Activated CD4-positive, CD25-positive, alpha-beta regulatory T cell (primary cell): ENCODE measurements around the gene TRPC3.
A peak's percentile ranks its signal among the peaks of the same experiment; 100 is the strongest.
"Not testable (repeated sequence)": the region's sequence is repeated elsewhere in the genome, so short reads cannot be mapped to it uniquely, and the experiment has no call there.

ENCODE experiments used
- DNase-seq, 4 experiments: peaks; one replicate each; lab custom pipeline; 2025; lab: John Stamatoyannopoulos, UW

TRPC3 gene

DNA sequence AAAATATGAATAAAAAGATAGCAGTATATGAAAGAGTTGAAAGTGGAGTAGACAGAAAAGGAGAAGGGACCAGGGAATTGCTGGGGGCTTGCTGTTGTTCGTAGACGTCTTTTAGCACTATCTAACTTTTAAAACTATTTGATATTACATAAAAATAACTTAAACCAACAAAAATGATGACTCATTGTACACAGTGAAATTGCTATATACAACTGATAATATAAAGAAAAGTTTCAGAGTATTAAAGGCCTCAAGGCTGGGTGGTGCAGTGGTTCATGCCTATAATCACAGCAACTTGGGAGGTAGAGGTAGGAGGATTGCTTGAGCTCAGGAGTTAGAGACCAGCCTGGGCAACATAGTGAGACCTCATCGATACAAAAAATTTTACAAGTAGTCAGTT, 5.2 kb downstream of the TRPC3 start:
- DNase-seq = no peak

DNA sequence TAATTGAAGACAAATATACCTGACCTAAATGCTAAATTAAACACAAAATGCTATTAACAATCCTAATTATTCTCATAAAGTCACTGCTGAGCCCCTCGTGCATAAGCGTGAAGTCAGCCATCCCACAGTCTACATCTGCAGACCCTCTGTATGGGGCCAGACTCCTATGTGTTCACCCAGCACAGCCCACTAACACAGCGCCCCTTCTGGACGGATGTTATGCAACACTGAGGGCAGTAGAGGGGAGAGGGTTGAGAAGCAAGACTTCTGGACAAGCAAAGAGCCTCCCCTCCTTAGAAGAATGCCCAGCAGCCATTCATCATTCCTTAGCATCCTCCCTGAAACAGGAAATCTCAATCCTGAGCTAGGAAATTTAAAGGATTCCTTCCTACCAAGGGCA, 7.9 kb downstream of the TRPC3 start:
- peak in 1 of 4 experiments; percentile 1 for DNase-seq

DNA sequence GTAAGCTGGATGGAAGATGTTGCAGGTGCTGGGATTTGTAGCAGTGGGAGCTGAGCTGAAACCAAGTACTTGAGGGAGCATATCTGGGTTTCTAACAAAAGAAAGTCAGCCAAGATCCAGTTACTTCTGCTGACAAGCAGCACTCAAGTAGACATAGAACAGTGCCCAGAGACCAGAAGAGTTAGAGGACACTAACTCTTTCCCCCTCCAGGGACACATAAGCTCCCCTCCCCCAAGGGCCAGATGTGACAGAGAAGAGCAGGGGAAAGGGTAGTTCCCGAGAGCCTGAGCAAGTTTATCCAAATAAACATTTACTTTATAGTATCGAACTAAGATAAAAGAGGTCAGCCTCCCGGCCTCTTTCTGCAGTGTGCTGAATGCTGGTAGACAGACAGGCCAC, 12.2 kb downstream of the TRPC3 start:
- no peak for DNase-seq

- no peak for DNase-seq
These were observed 13.4 kb downstream of the TRPC3 start for GRCh38 chr4:121938282-121939092.

DNA sequence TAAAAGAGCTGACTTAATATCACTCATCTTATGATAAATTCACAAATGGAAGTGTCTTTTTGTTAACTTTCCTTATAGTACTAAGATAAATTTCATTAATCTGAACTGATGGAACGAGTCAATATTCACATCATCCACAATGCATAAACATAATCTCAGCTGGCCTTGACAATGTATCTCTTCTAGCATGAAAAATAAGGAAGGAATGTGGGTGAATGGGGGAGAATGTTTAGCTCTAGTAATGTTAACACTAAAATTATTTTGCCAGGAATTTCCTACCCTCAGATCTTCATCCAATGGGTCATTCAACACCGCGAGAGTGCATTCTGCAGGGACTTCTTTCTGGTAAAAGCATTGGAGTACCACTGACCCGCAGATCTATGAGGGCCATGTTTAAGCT, 15.8 kb downstream of the TRPC3 start:
- DNase-seq = no peak

GRCh38 chr4:121934635-121935034, 17.2 kb downstream of the TRPC3 start:
- DNase-seq = no peak

DNA sequence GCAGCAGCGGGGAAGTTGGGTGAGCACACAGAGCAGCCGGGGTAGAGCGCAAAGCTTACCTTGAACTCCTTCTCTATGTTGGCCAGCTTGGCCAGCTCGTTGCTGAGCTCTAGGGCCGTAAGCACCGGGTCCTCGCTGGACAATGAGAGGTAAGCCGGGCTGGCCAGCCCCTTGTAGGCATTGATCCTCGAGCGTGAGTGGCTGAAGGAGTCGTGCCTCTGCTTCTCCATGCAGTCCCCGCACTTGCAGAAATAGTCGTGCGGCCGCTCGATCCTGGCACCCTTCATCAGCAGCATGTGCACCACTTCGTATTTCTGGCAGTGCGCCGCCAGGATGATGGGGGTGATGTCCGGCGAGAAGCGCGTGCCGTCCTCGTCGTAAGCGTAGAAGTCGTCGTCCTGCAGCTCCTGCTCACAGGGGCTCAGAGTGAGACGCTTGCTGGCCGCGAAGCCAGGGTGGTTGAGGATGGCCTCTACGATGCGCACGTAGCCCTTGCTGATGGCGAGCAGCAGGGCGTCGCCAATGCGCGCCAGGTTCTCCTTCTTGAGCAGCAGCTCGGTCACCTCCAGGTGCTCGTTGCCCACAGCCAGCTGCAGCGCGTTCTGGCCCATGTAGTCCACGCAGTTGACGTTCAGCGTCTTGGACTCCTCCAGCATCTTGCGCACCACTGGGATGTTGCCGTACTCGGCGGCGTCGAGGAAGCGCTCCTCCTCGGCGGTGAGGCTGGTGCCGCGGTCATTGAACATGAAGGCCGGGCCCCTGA, 19.5 kb downstream of the TRPC3 start:
- no peak for DNase-seq

- no peak for DNase-seq
These were observed 21.6 kb downstream of the TRPC3 start for GRCh38 chr4:121930304-121930703.

- DNase-seq = no peak
These were observed 23.9 kb downstream of the TRPC3 start for GRCh38 chr4:121927948-121928347.

- not testable (repeated sequence) for DNase-seq
These were observed 25.4 kb downstream of the TRPC3 start for GRCh38 chr4:121926490-121926889.

DNA sequence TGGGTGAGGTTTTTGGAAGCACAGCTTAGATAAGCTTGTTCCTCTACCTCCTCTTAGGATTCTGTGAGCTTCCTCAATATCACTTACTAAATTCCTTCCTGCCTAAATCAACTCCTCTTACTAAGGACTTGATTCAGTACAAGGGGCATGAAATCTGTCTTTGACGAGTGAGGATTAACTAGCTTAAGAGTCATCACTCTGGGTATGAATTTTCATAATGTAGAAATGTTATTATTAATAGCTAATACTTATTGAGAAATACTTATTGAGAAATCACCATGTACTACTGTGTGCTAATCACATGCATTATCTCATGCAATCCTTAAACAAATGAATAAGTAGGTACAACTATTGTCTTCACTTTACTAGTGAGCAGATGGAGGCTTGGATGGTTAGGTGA, 28.6 kb downstream of the TRPC3 start:
- DNase-seq = no peak

- no peak for DNase-seq
These were observed 38.2 kb downstream of the TRPC3 start for GRCh38 chr4:121913667-121914066.

- no peak for DNase-seq
These were observed 43.5 kb downstream of the TRPC3 start for GRCh38 chr4:121908346-121908745.

DNA sequence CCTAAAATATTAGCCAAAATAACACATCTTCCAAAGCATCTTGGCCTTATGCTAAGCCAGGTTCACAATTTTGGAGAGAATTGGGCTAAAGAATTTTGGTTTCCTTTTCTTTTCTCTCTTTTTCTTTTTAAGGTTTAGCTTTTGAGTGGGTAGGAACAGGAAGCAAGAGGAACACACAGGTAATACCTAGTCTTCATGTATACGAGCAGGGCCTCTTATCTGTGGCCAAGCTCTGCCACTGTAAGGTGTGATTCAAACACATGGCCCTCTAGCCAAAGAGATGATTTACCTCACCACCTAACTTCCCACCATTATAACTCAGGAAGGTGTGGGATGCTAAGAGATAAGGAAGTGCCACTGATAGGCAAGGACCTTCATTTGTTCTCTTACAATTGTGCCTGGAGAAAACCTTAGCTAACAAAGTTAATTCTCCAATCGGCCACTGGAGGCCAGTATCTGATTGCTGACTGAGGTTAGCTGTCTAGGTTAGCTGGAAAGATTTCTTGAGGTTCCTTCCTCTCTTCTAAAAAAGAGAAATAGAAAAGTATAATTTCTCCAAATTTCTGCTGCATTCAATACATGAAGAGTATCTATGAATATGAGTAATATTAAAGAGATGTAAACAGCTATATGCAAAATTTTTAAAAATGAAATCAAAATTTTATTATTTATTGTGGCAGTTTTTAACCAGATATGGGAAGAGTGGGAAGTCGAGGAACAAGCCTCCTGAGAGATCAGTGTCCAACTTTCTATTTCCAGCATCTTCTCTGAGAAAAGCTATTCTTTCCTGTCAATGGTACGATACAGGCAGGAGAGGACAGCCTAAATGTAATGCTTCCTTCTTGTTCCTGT, 51.5 kb downstream of the TRPC3 start:
- peak in 3 of 4 experiments; percentile 1 to 8 (median 2) for DNase-seq

DNA sequence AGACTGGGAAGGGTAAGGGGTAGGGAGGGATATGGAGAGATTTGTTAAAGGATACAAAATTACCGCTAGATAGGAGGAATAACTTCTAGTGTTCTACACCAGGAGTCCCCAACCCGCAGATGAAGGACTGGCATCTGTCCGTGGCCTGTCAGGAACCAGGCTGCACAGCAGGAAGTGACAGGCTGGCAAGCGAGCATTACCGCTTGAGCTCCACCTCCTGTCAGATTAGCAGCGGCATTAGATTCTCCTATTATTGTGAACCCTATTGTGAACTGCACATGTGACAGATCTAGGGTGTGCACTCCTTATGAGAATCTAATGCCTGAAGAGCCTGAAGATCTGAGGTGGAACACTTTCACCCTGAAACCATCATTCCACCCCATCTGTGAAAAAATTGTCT, 53.7 kb downstream of the TRPC3 start:
- no peak for DNase-seq

DNA sequence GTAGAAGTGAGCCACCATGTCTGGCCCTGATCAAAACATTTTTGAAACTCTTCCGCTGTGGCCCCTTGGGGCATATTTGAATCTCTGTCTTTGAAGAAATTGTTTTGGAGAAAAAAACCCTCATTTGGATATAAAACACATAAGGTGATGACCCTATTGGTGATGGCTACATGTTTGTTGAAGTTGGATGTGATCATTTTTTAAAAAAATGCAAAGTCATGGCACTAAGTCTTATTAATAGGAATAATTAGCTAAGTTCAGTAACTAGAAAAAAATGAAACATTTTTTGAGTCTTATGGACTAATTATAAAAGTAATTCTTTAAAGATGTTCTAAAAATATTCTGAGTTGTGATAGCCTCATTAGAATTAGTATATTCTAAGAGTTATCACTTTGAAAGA, 63.7 kb downstream of the TRPC3 start:
- DNase-seq = no peak

DNA sequence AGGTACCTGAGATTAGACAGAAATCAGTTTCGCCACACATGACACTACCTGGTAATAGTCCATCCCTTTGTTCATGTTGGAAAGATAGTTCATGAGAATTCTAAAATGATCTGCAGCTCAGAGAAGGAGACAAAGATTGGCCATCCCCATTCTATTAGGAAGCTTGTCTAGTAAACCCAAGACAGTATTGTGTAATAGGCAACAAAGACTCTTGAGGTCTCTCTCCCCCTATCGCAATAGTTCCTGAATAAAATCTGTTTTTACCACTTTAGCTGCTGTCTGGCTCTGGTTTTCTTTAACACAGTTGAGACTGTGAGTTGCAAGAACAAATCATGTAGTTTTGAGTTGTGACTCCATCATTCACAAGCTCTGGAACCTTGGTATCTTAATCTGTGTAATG, 66.7 kb downstream of the TRPC3 start:
- no peak for DNase-seq

DNA sequence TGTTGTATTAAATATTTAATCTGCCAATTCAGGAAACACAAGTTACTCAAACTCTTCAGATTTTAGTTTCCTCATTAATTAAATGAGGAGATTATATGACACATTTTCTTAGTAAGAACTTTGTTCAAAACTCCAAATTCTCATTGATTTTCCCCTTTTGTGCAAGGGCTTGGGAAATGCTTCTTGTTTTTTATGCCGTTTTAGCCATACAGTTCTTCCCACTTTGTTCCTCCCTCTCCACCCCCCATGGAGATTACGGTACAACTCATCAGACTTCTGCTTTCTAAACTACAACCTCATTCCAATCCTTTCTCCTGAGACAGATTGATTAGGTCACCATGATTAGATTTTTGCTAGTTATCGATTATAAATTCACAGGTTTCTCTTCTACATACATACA, 70.7 kb downstream of the TRPC3 start:
- DNase-seq = no peak

DNA sequence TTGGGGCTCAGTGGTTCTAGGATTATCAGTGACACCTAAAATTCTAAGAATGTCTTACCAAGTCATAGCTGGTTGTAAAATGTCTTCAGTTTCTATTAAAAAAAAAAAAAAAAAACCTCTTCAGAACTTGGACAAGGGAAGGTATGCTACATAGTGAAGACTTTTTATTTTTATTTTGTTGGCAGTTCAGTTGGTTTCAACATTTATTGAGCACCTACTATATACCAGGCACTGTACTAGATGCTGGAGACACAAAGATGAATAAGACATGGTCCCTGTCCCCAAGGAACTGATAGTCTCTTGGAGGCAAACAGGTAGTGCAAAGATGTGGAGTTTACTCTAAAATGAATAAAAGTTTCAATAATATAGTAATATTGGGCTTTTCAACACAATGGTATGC, 72.7 kb downstream of the TRPC3 start:
- no peak for DNase-seq

GRCh38 chr4:121877041-121877773, 74.7 kb downstream of the TRPC3 start:
- no peak for DNase-seq

DNA sequence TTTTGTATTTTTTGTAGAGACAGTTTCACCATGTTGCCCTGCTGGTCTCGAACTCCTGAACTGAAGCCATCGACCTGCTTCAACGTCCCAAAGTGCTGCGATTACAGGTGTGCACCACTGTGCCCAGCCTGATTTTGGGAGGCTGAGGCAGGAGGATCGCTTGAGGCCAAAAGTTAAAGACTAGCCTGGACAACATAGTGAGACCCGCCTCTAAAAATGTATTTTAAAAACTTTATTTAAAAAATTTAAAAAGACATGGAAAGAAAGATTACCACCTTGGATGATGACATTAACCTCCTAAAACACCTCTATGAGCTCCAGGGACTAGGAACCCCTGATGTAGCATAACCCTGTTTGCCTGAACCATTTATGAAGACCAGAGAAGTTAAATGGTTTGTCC, 75.8 kb downstream of the TRPC3 start:
- DNase-seq = no peak

DNA sequence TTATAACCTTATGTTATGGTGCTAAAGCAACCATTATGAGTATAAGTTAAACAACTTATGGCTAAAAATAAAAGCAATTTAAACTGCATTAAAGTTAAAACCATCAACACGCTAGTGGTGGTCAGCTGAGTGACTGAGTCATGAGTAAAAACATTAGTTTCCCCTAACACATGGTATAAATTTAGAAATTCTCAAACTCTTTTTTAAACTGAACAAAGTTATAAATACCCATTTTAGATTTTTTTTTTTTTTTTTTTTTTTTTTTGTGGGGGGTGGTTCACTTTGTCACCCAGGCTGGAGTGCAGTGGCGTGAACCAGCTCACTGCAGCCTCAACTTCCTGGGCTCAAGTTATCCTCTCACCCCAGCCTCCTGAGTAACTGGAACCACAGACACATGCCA, 76.2 kb downstream of the TRPC3 start:
- no peak for DNase-seq
